Smooth muscle cell of the umbilical artery (primary cell): ENCODE measurements around the gene XPO6. TPM values are rescaled to one million over a fixed set of nuclear protein-coding genes. Genes with fewer than 3 reads are reported as not detected.

ENCODE experiments used
- total RNA-seq: library from RNA; depleted of rRNA; stranded (reverse); fragments of >200 nt; gene quantifications from 2 replicates; pipeline ENCODE4 v1.2.3, GENCODE V29; 2014

XPO6 gene, protein sequence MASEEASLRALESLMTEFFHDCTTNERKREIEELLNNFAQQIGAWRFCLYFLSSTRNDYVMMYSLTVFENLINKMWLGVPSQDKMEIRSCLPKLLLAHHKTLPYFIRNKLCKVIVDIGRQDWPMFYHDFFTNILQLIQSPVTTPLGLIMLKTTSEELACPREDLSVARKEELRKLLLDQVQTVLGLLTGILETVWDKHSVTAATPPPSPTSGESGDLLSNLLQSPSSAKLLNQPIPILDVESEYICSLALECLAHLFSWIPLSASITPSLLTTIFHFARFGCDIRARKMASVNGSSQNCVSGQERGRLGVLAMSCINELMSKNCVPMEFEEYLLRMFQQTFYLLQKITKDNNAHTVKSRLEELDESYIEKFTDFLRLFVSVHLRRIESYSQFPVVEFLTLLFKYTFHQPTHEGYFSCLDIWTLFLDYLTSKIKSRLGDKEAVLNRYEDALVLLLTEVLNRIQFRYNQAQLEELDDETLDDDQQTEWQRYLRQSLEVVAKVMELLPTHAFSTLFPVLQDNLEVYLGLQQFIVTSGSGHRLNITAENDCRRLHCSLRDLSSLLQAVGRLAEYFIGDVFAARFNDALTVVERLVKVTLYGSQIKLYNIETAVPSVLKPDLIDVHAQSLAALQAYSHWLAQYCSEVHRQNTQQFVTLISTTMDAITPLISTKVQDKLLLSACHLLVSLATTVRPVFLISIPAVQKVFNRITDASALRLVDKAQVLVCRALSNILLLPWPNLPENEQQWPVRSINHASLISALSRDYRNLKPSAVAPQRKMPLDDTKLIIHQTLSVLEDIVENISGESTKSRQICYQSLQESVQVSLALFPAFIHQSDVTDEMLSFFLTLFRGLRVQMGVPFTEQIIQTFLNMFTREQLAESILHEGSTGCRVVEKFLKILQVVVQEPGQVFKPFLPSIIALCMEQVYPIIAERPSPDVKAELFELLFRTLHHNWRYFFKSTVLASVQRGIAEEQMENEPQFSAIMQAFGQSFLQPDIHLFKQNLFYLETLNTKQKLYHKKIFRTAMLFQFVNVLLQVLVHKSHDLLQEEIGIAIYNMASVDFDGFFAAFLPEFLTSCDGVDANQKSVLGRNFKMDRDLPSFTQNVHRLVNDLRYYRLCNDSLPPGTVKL
- total RNA-seq: 72.2 and 131 TPM in 2 replicates

DNA sequence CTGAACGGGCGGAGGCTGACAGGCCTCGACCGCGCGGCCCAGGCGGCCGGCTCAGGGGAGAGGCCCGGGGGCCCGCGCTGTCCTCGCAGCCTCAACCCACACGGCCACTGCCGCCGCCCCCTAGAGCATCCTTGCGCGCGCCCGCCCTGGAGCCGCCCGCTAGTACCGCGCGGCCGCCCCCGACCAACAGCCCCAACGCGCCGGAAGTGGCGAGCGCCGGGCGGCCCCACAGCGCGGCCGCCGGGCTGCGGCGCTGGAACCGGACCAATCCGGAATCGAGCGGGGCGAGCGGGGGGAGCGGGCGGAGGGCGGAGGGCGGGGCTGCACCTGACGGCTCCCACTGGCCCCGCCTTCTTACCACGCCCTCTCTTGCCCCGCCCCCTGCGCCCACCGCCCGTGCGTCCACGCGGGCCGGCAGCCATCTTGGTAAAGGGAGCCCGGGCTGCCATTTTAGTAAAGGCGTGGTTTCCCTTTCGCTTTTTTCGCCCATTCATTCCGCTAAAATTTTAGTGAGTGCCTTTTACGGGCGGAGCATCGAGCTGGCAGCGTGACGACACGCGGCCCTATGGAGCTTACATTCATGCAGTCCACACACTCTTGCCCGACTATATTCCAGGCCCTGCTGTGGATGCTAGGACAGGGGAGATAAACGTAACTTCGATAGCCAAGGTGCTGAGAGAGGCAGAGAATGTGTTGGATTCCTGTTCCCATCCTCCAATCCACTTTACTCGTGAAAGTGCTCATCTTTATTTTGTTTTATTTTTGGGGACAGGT lies at the start of gene XPO6:
XPO6 (minus strand) TSS at position 208 of the 774 bp plus-strand sequence. CDS start 597 bp downstream, outside the sequence.

DNA sequence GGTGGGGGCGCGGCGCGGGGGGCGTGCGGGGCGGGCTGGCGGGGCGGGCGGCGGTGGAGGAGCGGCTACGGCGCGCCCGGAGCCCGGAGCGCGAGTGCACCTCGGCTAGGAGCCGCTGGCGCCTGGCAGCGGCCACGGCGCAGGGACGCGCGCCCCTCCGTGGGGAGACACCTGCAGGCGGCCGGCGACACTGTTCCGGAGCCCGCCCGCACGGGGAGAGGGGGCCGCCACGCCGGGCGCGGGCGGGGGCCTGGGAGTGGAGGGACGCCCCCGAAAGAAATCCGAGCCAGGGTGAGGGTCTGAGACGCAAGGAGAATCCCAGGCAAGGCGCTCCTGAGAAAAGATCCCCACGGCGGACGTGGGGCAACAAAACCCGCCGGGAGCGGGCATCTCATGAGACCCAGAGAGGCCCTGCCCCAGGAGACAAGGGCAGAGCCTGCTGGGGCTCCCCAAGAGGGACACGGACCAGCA lies 148.1 kb downstream of the XPO6 start, which contains the start of gene GSG1L:
GSG1L (minus strand) TSS at position 124 of the 471 bp plus-strand sequence. CDS start 290 bp downstream, outside the sequence.

Other genes starting within 250 kb of the XPO6 start
- not detected in 2 replicates for gene GSG1L, start 148.3 kb downstream of the XPO6 start, total RNA-seq
- 0.05 TPM in 1 of 2 replicates, not detected in the other for gene SBK1, start 80.6 kb upstream of the XPO6 start, total RNA-seq
- gene NPIPB6, start 151.5 kb upstream of the XPO6 start, total RNA-seq: 1.5 and 1.6 TPM in 2 replicates
- 61.2 and 97.5 TPM in 2 replicates for gene EIF3CL, start 191.9 kb upstream of the XPO6 start, total RNA-seq